ENCODE data around the gene MST1R.
"Not testable (repeated sequence)": the region's sequence is repeated elsewhere in the genome, so short reads cannot be mapped to it uniquely, and the experiment has no call there.

MST1R gene

GRCh38 chr3:49903451-49904424 is at the start of gene MST1R:
Gene MST1R (minus strand): TSS chr3:49903873. CDS start chr3:49903609, 264 bp downstream.
- Mint-ChIP-seq H3K9me3 (no peaks in the 10 kb centered on the region), H3K4me3 (peak within 1 kb of the TSS; percentile 84), H3K27ac (peak within 1 kb of the TSS; percentile 65), H3K4me1 (ENCODE audit: low read depth) (peaks cover 25% of the 10 kb centered on the region), H3K27me3 (no peaks in the 10 kb centered on the region), H3K36me3 (ENCODE audit: low read depth) (no peaks in the 10 kb centered on the region)

GRCh38 chr3:49952924-49953323 is 49.3 kb upstream of the MST1R start:
- Mint-ChIP-seq H3K4me1 (ENCODE audit: low read depth) (peaks cover 23% of the 10 kb centered on the region), H3K27me3 (no peaks in the 10 kb centered on the region), H3K36me3 (ENCODE audit: low read depth) (peaks cover 6% of the 10 kb centered on the region), H3K4me3 (no peak overlapping the region), H3K9me3 (no peaks in the 10 kb centered on the region), H3K27ac (no peak overlapping the region)

- Mint-ChIP-seq H3K4me1 (ENCODE audit: low read depth) (peaks cover 50% of the 10 kb centered on the region), H3K4me3 (peak overlapping the region; percentile 63), H3K36me3 (ENCODE audit: low read depth) (peaks cover 35% of the 10 kb centered on the region), H3K27ac (peak overlapping the region; percentile 76), H3K27me3 (no peaks in the 10 kb centered on the region), H3K9me3 (no peaks in the 10 kb centered on the region)
These were observed 39.0 kb upstream of the MST1R start for GRCh38 chr3:49942651-49943050.

DNA sequence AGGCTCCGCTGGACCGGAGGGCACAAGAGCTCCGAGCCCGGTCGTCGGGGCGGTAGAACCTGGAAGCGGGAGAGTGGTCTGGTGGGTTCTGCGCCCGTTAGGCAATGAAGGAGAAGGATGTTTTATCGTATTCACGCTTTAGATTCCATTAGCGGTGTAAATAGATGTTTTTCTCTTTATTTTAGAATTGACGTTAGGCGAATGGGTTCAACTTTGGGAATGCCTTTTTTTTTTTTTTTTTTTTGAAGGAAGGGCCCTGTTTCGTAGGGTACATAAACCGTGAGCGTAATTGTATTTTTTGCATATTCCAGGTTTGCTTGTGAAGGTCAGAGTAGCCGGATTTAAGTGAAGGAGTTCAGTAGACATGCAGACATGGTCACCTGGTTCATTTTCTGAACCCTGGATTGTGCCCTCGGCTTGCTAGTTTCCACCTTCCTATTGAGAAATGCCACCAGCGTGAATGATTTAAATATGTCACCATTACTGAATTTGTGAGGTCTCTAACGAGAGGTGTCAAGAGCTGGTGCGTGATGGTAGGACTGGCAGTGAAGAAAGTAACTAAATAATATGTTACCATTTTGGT is 37.1 kb upstream of the MST1R start:
- no peaks in the 10 kb centered on the region for H3K27me3 Mint-ChIP-seq
- H3K4me1 Mint-ChIP-seq (ENCODE audit: low read depth): peaks cover 38% of the 10 kb centered on the region
- no peaks in the 10 kb centered on the region for H3K9me3 Mint-ChIP-seq
- H3K4me3 Mint-ChIP-seq: peak overlapping the region; percentile 98
- peak overlapping the region; percentile 95 for H3K27ac Mint-ChIP-seq
- H3K36me3 Mint-ChIP-seq (ENCODE audit: low read depth): peaks cover 25% of the 10 kb centered on the region

DNA sequence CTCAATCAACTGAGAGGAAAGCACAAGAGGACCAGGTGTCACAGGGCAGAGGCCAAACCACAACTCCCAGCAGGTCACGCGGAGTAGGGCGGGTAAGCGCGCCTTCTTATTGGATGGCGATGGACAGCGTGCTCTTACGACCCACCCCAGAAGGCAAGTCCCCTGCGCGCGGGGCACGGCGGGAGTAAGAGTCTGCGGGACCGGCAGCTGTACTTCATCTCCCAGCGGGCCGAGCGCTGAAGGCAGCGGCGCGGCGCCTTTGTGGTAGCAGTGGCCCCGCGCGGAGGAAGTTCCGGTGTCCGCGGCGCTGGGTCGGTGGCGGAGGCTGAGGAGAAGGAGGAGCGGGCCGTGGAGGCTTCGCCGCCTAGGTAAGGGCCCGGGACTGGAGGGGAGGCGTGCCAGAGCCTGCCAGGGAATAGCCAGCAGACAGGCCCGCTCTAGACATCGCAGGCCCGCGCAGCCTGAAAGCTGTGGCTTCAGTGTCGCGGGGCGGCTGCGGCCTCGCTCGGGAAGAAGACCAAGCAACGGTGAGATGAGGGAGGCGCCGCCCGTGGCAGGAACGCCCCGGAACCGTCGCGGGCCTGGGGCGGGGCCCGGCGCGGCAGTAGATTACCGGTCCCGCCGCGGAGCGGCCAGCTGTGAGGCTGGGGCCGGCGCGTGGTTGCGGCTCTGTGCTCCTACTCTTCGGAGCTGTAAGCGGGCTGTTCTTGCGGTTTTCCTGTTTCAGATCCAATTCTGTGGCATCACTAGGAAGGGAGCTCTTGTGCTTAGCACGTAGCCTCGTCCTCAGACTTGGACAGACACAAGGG is 36.4 kb upstream of the MST1R start, which contains the start of gene RBM6:
Gene RBM6 (plus strand): TSS at position 293 of the 809 bp plus-strand sequence. CDS start 22,492 bp downstream, outside the sequence.
- Mint-ChIP-seq H3K36me3 (ENCODE audit: low read depth) (peaks cover 21% of the 10 kb centered on the region), H3K4me1 (ENCODE audit: low read depth) (peaks cover 33% of the 10 kb centered on the region), H3K27ac (peak within 1 kb of the TSS; percentile 95), H3K4me3 (peak within 1 kb of the TSS; percentile 98), H3K9me3 (no peaks in the 10 kb centered on the region), H3K27me3 (no peaks in the 10 kb centered on the region)

GRCh38 chr3:49937090-49937489 is 33.4 kb upstream of the MST1R start:
- no peaks in the 10 kb centered on the region for H3K27me3 Mint-ChIP-seq
- H3K4me1 Mint-ChIP-seq (ENCODE audit: low read depth): peaks cover 17% of the 10 kb centered on the region
- no peak overlapping the region for H3K4me3 Mint-ChIP-seq
- no peak overlapping the region for H3K27ac Mint-ChIP-seq
- H3K9me3 Mint-ChIP-seq: no peaks in the 10 kb centered on the region
- peaks cover 7% of the 10 kb centered on the region for H3K36me3 Mint-ChIP-seq (ENCODE audit: low read depth)

GRCh38 chr3:49932281-49932680 is 28.6 kb upstream of the MST1R start:
- H3K27ac Mint-ChIP-seq; H3K27me3 Mint-ChIP-seq; H3K4me3 Mint-ChIP-seq; H3K36me3 Mint-ChIP-seq (ENCODE audit: low read depth); H3K9me3 Mint-ChIP-seq: not testable (repeated sequence)
- peaks cover 26% of the 10 kb centered on the region for H3K4me1 Mint-ChIP-seq (ENCODE audit: low read depth)

DNA sequence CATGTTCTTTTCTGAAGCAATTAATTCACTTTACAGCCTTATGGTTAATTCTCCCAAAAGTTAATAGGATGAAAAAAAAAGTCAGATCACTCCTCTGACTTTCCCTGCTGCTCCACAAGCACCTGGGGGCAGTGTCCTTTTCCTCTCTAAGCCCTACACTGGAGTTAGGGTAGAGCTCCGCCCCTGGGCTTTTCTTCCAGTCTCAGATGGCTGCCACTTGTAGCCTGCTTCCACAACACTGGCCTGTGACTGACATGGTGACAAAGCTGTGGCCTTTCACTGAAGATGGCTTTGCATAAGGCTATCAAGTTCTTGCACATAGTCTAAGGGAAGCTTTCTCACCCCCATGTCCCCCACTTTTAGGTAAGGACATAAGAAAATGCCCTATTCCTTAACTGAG is 27.2 kb upstream of the MST1R start:
- peak overlapping the region; percentile 11 for H3K27ac Mint-ChIP-seq
- H3K9me3 Mint-ChIP-seq: no peaks in the 10 kb centered on the region
- no peaks in the 10 kb centered on the region for H3K36me3 Mint-ChIP-seq (ENCODE audit: low read depth)
- no peak overlapping the region for H3K4me3 Mint-ChIP-seq
- peaks cover 29% of the 10 kb centered on the region for H3K4me1 Mint-ChIP-seq (ENCODE audit: low read depth)
- H3K27me3 Mint-ChIP-seq: no peaks in the 10 kb centered on the region

DNA sequence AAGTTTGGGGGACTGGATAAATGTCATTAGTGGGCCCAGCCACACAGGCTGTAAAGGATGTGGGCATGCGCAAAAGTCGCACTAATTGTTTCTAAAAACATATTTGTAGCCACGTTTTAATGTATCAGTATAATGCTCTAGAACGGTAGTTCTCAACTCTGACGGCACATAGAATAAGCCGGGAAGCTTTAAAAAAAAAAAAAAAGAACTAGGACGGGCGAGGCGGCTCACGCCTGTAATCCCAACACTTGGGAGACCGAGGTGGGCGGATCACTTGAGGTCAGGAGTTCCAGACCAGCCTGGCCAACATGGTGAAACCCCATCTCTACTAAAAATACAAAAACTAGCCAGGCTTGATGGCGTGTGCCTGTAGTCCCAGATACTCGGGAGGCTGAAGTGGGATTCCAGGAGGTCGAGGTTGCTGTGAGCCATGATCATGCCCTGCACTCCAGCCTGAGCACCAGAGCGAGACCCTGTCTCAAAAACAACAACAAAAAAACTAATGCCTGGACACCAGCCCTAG is 26.6 kb upstream of the MST1R start:
- peaks cover 29% of the 10 kb centered on the region for H3K4me1 Mint-ChIP-seq (ENCODE audit: low read depth)
- no peaks in the 10 kb centered on the region for H3K36me3 Mint-ChIP-seq (ENCODE audit: low read depth)

GRCh38 chr3:49929291-49930167 is 25.9 kb upstream of the MST1R start, which contains the start of gene MON1A:
Gene MON1A (minus strand): TSS chr3:49929811. CDS start chr3:49913346, 16,465 bp downstream.
- Mint-ChIP-seq H3K27me3 (no peaks in the 10 kb centered on the region), H3K4me1 (ENCODE audit: low read depth) (peaks cover 29% of the 10 kb centered on the region), H3K9me3 (no peaks in the 10 kb centered on the region), H3K36me3 (ENCODE audit: low read depth) (no peaks in the 10 kb centered on the region), H3K4me3 (peak within 1 kb of the TSS; percentile 91), H3K27ac (peak within 1 kb of the TSS; percentile 85)

More for the DNA sequence above, 26.6 kb upstream of the MST1R start:
- Mint-ChIP-seq H3K27me3 (no peaks in the 10 kb centered on the region), H3K4me3 (peak overlapping the region; percentile 91), H3K9me3 (no peaks in the 10 kb centered on the region), H3K27ac (peak overlapping the region; percentile 85)

- no peaks in the 10 kb centered on the region for H3K27me3 Mint-ChIP-seq
- no peaks in the 10 kb centered on the region for H3K9me3 Mint-ChIP-seq
- H3K4me1 Mint-ChIP-seq (ENCODE audit: low read depth): peaks cover 29% of the 10 kb centered on the region
- peaks cover 4% of the 10 kb centered on the region for H3K36me3 Mint-ChIP-seq (ENCODE audit: low read depth)
- peak overlapping the region; percentile 91 for H3K4me3 Mint-ChIP-seq
- peak overlapping the region; percentile 82 for H3K27ac Mint-ChIP-seq
These were observed 24.9 kb upstream of the MST1R start for GRCh38 chr3:49928481-49929017.

- no peak overlapping the region for H3K4me3 Mint-ChIP-seq
- H3K4me1 Mint-ChIP-seq (ENCODE audit: low read depth): peaks cover 29% of the 10 kb centered on the region
- H3K9me3 Mint-ChIP-seq: no peaks in the 10 kb centered on the region
- peak overlapping the region; percentile 52 for H3K27ac Mint-ChIP-seq
- H3K27me3 Mint-ChIP-seq: no peaks in the 10 kb centered on the region
- peaks cover 4% of the 10 kb centered on the region for H3K36me3 Mint-ChIP-seq (ENCODE audit: low read depth)
These were observed 24.1 kb upstream of the MST1R start for GRCh38 chr3:49927798-49928197.

DNA sequence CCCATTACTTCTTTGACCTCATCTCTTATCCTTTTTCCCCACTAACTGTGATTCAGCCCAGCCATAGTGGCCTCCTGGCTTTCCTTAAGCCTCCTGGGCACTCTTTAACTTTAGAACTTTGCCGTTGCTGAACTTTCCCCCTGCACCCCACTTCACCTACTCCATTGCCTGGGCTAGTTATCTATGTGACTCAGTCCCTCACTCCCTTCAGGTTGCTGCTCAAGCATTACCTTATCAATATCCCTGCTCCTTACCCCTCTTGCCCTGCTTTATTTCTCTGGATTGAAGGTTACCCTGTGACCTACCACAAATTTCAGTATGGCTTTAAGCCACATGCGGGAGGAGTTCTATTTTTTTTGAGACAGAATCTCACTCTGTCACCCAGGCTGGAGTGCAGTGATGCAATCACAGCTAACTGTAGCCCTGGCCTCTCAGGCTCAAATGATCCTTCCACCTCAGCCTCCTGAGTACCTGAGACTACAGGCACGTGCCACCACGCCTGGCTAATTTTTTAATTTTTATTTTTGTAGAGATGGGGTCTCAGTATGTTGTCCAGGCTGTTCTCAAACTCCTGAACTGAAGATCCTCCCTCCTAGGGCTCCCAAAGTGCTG is 22.6 kb upstream of the MST1R start:
- H3K9me3 Mint-ChIP-seq: no peaks in the 10 kb centered on the region
- no peaks in the 10 kb centered on the region for H3K27me3 Mint-ChIP-seq
- peaks cover 4% of the 10 kb centered on the region for H3K36me3 Mint-ChIP-seq (ENCODE audit: low read depth)
- peaks cover 29% of the 10 kb centered on the region for H3K4me1 Mint-ChIP-seq (ENCODE audit: low read depth)
- no peak overlapping the region for H3K27ac Mint-ChIP-seq
- H3K4me3 Mint-ChIP-seq: no peak overlapping the region
